Fibroblast of mammary gland (primary cell): ENCODE data around the gene ASMTL.
"Not testable (repeated sequence)": the region's sequence is repeated elsewhere in the genome, so short reads cannot be mapped to it uniquely, and the experiment has no call there.

ENCODE experiments used
- DNase-seq: peaks from one replicate; pipeline ENCODE4 v3.0.0-alpha.2; 2010; ENCODE audit warnings: low read depth
- H3K4me3 ChIP-seq: 2 replicates; pipeline ENCODE4 v1.5.1; 2011; ENCODE audit warnings: low read depth, mild to moderate bottlenecking, low read length, moderate library complexity; ENCODE audit not compliant: control insufficient read depth
- TF ChIP-seq, protein P1 (sequence below): conservative IDR thresholded peaks from 2 replicates; pipeline ENCODE4 v1.5.1; 2011; ENCODE audit warnings: low read depth, low read length, inconsistent platforms; ENCODE audit not compliant: control insufficient read depth, insufficient read depth

The ASMTL gene

GRCh38 chrX:1412551-1413161 lies 40.1 kb downstream of the ASMTL start:
- TF ChIP-seq, protein P1, sequence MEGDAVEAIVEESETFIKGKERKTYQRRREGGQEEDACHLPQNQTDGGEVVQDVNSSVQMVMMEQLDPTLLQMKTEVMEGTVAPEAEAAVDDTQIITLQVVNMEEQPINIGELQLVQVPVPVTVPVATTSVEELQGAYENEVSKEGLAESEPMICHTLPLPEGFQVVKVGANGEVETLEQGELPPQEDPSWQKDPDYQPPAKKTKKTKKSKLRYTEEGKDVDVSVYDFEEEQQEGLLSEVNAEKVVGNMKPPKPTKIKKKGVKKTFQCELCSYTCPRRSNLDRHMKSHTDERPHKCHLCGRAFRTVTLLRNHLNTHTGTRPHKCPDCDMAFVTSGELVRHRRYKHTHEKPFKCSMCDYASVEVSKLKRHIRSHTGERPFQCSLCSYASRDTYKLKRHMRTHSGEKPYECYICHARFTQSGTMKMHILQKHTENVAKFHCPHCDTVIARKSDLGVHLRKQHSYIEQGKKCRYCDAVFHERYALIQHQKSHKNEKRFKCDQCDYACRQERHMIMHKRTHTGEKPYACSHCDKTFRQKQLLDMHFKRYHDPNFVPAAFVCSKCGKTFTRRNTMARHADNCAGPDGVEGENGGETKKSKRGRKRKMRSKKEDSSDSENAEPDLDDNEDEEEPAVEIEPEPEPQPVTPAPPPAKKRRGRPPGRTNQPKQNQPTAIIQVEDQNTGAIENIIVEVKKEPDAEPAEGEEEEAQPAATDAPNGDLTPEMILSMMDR = no peak
- no peak overlapping the region for H3K4me3 ChIP-seq
- DNase-seq = no peak

- H3K4me3 ChIP-seq = no peak overlapping the region
- TF ChIP-seq, protein P1 = no peak
- DNase-seq = no peak
Measured at GRCh38 chrX:1411326-1411725, 41.4 kb downstream of the ASMTL start.

DNA sequence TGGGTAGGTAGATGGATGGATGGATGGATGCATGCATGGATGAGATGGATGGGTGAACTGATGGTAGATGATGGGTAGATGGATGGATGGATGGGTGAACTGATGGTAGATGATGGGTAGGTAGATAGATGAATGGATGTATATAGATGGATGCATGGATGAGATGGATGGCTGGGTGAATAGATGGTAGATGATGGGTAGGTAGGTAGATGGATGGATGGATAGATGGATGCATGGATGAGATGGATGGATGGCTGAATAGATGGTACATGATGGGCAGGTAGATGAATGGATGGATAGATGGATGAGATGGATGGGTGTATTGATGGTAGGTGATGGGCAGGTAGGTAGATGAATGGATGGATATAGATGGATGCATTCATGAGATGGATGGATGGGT lies 45.7 kb downstream of the ASMTL start:
- DNase-seq = no peak
- no peak overlapping the region for H3K4me3 ChIP-seq
- TF ChIP-seq, protein P1 = no peak

DNA sequence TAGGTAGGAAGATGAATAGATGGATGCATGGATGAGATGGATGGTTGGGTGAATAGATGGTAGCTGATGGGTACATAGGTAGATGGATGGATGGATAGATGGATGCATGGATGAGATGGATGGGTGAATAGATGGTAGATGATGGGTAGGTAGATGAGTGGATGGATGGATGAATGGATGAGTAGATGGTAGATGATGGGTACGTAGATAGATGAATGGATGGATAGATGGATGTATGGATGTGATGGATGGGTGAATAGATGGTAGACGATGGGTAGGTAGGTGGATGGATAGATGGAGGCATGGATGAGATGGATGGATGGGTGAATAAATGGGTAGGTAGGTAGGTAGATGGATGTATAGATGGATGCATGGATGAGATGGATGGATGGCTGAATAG lies 46.9 kb downstream of the ASMTL start:
- DNase-seq, H3K4me3 ChIP-seq: not testable (repeated sequence)

DNA sequence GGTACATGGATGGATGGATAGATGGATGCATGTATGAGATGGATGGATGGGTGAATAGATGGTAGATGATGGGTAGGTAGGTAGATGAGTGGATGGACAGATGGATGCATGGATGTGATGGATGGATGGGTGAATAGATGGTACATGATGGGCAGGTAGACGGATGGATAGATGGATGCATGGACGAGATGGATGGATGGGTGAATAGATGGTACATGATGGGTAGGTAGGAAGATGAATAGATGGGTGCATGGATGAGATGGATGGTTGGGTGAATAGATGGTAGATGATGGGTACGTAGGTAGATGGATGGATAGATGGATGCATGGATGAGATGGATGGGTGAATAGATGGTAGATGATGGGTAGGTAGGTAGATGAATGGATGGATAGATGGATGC lies 48.8 kb downstream of the ASMTL start:
- not testable (repeated sequence) for H3K4me3 ChIP-seq, DNase-seq

- TF ChIP-seq, protein P1 = no peak
- H3K4me3 ChIP-seq = no peak overlapping the region
- no peak for DNase-seq
Measured at GRCh38 chrX:1403228-1403627, 49.5 kb downstream of the ASMTL start.

DNA sequence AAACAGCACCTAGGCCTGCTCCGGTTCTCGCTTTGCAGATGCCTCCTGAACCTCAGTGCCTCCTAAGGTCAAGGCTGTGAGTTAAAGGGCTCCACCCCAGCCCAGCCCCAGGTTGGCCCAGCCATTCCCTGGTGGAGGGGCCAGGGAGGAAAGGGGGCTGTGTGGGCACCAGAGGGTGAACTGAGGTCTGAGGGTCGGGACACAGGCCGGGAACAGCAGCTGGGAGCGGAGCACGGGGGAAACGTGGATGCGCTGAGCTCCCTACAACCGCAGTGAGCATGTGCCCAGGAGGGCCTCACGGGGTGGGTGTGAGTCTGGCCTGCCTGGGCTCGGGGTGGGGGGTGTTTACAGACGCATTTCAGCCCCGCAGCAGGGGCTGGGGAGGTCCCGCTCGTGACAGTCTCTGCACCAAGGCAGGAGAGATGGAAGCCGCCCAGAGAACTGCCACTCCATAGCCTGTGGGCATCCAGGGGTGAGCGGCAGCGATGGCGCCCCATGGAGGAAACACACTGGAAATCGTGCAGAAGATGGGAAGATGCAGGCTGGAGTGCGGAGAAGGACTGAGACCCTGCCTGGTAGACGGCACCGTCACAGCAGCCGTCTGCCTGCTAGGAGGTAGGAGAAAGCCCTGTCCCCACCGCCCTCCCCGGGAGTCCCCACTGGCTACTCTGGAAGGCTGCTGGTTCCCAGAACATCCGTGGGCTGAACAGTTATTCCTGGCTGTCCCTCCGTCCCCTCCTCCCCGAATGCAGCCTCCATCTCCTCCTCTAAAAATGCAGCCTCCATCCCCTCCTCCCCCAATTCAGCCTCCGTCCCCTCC lies 50.9 kb downstream of the ASMTL start:
- DNase-seq = no peak
- no peak overlapping the region for H3K4me3 ChIP-seq
- TF ChIP-seq, protein P1 = no peak
